SK-N-MC (cell line): Measurements from ENCODE around the gene SLC35D2.

Experiments used
- EZH2 ChIP-seq: fragments of 200-600 bp; sonication (generic); IDR thresholded peaks from one replicate; pipeline ENCODE4 v1.6.1; 2017; ENCODE audit warnings: antibody characterized with exemption
- FOXP2 ChIP-seq: optimal IDR thresholded peaks from 2 replicates; pipeline ENCODE3; 2011; ENCODE audit warnings: mild to moderate bottlenecking, moderate library complexity; ENCODE audit not compliant: insufficient read depth; ENCODE audit errors: extremely low read length, control extremely low read depth

GRCh38 chr9:96429732-96430131, 46.2 kb upstream of the SLC35D2 start:
- TF ChIP-seq EZH2 (no peak), FOXP2 (no peak)
